ENCODE measurements around the gene CCDC12.

DNA sequence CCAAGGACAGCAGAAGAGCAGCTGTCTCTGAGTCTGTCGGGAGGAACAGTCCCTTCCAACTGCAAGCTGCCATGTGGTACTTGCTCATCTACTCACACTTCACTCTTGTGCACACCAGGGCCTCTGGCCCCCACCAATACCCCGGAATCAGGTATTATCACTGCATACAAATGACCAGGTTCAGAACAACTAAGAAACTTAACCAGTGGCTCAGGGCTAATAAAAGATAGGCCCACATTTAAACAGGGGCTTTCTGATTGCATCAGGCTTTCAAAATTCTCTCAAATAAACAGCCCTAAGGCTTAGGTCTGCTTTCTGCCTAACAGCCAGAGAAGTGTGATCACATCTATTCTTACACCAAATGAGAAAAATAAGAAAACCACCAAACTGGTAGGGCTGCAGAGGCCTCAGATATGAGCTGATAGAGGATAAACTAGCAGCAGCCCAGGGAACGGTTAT, 20.7 kb downstream of the CCDC12 start:
- TF ChIP-seq POLR2A (IDR thresholded peaks at IDR 0.05; ENCODE audit: borderline replicate concordance, extremely low read depth, insufficient read depth, insufficient read length): no peak
- TF ChIP-seq, protein P1, sequence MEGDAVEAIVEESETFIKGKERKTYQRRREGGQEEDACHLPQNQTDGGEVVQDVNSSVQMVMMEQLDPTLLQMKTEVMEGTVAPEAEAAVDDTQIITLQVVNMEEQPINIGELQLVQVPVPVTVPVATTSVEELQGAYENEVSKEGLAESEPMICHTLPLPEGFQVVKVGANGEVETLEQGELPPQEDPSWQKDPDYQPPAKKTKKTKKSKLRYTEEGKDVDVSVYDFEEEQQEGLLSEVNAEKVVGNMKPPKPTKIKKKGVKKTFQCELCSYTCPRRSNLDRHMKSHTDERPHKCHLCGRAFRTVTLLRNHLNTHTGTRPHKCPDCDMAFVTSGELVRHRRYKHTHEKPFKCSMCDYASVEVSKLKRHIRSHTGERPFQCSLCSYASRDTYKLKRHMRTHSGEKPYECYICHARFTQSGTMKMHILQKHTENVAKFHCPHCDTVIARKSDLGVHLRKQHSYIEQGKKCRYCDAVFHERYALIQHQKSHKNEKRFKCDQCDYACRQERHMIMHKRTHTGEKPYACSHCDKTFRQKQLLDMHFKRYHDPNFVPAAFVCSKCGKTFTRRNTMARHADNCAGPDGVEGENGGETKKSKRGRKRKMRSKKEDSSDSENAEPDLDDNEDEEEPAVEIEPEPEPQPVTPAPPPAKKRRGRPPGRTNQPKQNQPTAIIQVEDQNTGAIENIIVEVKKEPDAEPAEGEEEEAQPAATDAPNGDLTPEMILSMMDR (IDR thresholded peaks at IDR 0.05 in 2 of 3, conservative IDR thresholded peaks at IDR 0.05 in 1 of 3; ENCODE audit: borderline replicate concordance in 1 of 3, insufficient read depth in 1 of 3, low read depth in 2 of 3, low read length in 2 of 3): no peak
- no peak for TF ChIP-seq EZH2 (IDR thresholded peaks at IDR 0.05)
